Peyer's patch (tissue), 4 donors: ENCODE data around the gene HLCS. TPM values are rescaled to one million over a fixed set of nuclear protein-coding genes. Genes with fewer than 3 reads are reported as not detected.

ENCODE experiments used
- DNase-seq, 3 donors: peaks; one replicate each; pipeline ENCODE4 v3.0.0-alpha.2; 2017 to 2019
- H3K27ac ChIP-seq, 4 donors: fragments of 200-600 bp; sonication (generic); one replicate each; pipeline ENCODE4 v1.5.1; 2016 to 2019
- H3K27me3 ChIP-seq, 2 donors: fragments of 200-600 bp; sonication (generic); one replicate each; pipeline ENCODE4 v1.5.1; 2019
- H3K36me3 ChIP-seq, 3 donors: fragments of 200-600 bp; sonication (generic); one replicate each; pipeline ENCODE4 v1.5.1; 2016 to 2019
- H3K4me1 ChIP-seq, 4 donors: fragments of 200-600 bp; sonication (generic); one replicate each; pipeline ENCODE4 v1.5.1; 2016 to 2019
- H3K4me3 ChIP-seq, 4 donors: fragments of 200-600 bp; sonication (generic); 1 replicate in 3 of 4; 2 replicates in 1 of 4; pipeline ENCODE4 v1.5.1; 2016 to 2019; ENCODE audit warnings: mild to moderate bottlenecking in 1 of 4
- H3K9me3 ChIP-seq, 4 donors: fragments of 200-600 bp; sonication (generic); one replicate each; pipeline ENCODE4 v1.5.1; 2016 to 2019; ENCODE audit warnings: mild to moderate bottlenecking in 1 of 4
- POLR2A ChIP-seq, 2 donors: fragments of 450-650 bp; IDR thresholded peaks; one replicate each; pipeline ENCODE4 v1.5.1; 2017; ENCODE audit warnings: antibody characterized with exemption in 2 of 2, mild to moderate bottlenecking in 2 of 2, moderate library complexity in 2 of 2
- total RNA-seq, 4 donors: library from RNA; depleted of rRNA; stranded (reverse); fragments of >200 nt; gene quantifications; one replicate each; pipeline ENCODE4 v1.1.0, GENCODE V29; 2016
- TF ChIP-seq, protein P1 (sequence below), 6 experiments: fragments of 450-650 bp in 4 of 6; fragments of 200-600 bp in 2 of 6; sonication (generic) in 1 of 6; IDR thresholded peaks; one replicate each; pipeline ENCODE4 v1.5.1; 2017 to 2019; ENCODE audit warnings: antibody characterized with exemption in 6 of 6, mild to moderate bottlenecking in 3 of 6, moderate library complexity in 1 of 6

Gene HLCS
- total RNA-seq, 4 donors from 2014 or later, result 14.9 to 27.9 (median 24.3) TPM

DNA sequence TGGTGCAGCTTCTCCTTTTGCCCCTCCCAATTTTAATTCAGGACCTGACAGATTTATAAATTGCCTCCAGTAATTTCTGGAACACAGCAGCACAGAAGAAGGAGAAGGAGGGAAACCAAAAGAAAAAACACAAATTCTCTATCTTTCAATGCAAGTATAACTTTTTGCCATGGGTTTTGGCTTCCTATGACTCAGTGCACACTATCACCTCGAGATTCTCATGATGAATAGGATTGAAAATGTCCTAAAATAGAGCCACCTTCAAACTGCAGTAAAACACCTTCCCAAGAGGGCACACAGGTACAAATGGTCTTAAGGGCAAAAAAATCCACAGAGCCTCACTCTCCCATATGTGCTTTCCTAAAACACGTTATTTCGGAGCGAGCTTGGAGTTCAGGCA is 113.6 kb downstream of the HLCS start:
- H3K36me3 ChIP-seq, result no peaks in the 10 kb centered on the region
- TF ChIP-seq, protein P1, sequence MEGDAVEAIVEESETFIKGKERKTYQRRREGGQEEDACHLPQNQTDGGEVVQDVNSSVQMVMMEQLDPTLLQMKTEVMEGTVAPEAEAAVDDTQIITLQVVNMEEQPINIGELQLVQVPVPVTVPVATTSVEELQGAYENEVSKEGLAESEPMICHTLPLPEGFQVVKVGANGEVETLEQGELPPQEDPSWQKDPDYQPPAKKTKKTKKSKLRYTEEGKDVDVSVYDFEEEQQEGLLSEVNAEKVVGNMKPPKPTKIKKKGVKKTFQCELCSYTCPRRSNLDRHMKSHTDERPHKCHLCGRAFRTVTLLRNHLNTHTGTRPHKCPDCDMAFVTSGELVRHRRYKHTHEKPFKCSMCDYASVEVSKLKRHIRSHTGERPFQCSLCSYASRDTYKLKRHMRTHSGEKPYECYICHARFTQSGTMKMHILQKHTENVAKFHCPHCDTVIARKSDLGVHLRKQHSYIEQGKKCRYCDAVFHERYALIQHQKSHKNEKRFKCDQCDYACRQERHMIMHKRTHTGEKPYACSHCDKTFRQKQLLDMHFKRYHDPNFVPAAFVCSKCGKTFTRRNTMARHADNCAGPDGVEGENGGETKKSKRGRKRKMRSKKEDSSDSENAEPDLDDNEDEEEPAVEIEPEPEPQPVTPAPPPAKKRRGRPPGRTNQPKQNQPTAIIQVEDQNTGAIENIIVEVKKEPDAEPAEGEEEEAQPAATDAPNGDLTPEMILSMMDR (IDR thresholded peaks at IDR 0.05), result no peak
- no peak for TF ChIP-seq POLR2A (IDR thresholded peaks at IDR 0.05)
- no peak overlapping the region for H3K4me3 ChIP-seq
- H3K27ac ChIP-seq, result no peak overlapping the region
- no peaks in the 10 kb centered on the region for H3K9me3 ChIP-seq
- no peaks in the 10 kb centered on the region for H3K27me3 ChIP-seq
- DNase-seq, result no peak
- no peaks in the 10 kb centered on the region for H3K4me1 ChIP-seq

DNA sequence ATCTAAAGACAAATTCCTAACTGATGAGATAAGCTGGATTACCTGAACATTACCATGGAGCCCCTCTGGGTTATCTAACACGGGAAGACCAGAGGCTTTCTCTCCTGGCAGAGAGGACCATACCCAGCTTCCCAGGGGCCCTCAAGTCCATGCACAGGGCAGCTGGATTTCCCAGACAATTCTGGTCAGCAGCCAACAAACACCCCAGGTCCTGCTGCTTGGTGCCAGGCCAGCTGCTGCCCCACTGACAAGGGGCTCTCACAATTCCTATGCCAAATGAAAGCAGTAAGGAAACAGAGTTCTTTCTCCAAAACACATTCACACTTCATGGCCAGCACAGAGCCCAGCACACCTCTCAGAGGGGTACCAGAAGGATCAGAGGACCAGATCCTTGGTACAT is 114.2 kb downstream of the HLCS start:
- no peak for DNase-seq
- H3K27me3 ChIP-seq, result no peaks in the 10 kb centered on the region

DNA sequence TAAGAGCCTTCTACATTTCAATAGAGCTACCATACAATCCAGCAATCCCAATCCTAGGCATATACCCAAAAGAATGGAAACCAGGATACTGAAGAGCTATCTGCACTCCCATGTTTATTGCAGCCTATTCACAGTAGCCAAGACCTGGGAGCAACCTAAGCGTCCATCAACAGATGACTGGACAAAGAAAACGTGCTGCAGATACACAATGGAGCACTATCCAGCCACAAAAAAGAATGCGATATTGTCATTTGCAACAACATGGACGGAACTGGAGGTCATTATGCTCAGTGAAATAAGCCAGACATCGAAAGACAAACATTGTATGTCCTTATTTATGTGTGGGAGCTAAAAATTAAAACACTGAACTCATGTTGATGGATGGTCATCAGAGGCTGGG is 115.3 kb downstream of the HLCS start:
- Histone ChIP-seq H3K9me3 (no peaks in the 10 kb centered on the region), H3K27me3 (no peaks in the 10 kb centered on the region), H3K27ac (no peak overlapping the region), H3K4me3 (no peak overlapping the region), H3K36me3 (no peaks in the 10 kb centered on the region), H3K4me1 (no peaks in the 10 kb centered on the region)
- DNase-seq, result no peak
- no peak for TF ChIP-seq POLR2A (IDR thresholded peaks at IDR 0.05)
- TF ChIP-seq, protein P1 (IDR thresholded peaks at IDR 0.05), result no peak

More for the DNA sequence above, 114.2 kb downstream of the HLCS start:
- Histone ChIP-seq H3K4me1 (no peaks in the 10 kb centered on the region), H3K9me3 (no peaks in the 10 kb centered on the region), H3K36me3 (no peaks in the 10 kb centered on the region), H3K4me3 (no peak overlapping the region), H3K27ac (no peak overlapping the region)
- TF ChIP-seq, protein P1 (IDR thresholded peaks at IDR 0.05), result no peak
- TF ChIP-seq POLR2A (IDR thresholded peaks at IDR 0.05), result no peak

DNA sequence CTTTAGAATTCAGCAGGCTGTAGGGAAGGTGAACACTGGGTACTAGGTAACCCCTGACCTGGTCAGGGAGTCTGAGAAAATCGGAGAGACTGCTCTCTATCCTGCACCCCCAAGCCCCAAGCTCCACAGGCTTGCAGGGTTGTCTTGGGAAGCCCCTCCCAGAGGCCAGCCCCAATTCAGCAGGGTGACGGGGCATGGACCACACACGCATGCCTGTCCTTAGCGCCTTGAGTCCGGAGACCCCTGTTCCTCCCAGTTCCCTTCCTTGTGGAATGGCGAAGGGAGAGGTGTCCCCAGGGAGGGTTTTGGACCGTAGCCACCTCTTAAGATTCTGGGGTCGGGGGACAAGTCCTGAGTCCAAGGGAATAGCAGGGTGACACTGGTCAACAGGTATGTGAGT is 116.1 kb downstream of the HLCS start:
- Histone ChIP-seq H3K27me3 (no peaks in the 10 kb centered on the region), H3K4me1 (no peaks in the 10 kb centered on the region), H3K9me3 (no peaks in the 10 kb centered on the region), H3K4me3 (no peak overlapping the region), H3K36me3 (no peaks in the 10 kb centered on the region), H3K27ac (no peak overlapping the region)
- no peak for DNase-seq
- TF ChIP-seq, protein P1 (IDR thresholded peaks at IDR 0.05), result no peak
- TF ChIP-seq POLR2A (IDR thresholded peaks at IDR 0.05), result no peak

DNA sequence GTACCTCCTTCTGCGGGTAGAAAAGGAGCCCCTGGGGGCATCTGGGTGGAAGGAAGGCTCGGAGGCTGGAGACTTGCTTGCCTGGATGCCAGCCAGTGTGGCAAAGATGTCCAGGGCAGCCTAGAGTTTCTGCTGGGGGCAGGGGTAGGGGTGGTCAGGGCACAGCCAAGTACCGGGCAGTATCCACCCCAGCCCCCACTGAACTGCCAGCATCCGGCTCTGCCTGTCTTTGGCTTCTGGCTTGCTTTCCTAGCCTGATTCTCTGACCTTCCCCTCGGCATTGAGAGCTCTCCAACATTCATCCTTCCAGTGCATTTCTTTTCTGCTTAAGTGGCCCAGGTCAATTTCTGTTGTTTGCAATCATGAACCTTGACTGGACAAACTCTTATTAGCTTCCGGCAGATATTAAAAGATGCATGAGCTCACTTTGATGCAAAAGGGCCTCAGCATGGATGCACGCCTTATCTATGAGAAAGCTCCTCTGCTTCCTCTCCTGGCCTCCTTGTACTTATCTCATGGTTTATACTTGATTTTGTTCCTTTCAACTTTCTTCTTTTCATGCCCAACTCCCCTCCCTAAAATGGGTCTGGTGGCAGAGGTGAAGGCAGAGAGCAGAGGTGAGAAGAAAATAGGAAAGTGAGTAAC is 116.9 kb downstream of the HLCS start:
- Histone ChIP-seq H3K9me3 (no peaks in the 10 kb centered on the region), H3K4me1 (no peaks in the 10 kb centered on the region), H3K4me3 (no peak overlapping the region), H3K36me3 (no peaks in the 10 kb centered on the region), H3K27me3 (no peaks in the 10 kb centered on the region), H3K27ac (no peak overlapping the region)
- no peak for TF ChIP-seq POLR2A (IDR thresholded peaks at IDR 0.05)
- TF ChIP-seq, protein P1 (IDR thresholded peaks at IDR 0.05), result no peak
- DNase-seq, result no peak
